NCI-H1694 (cell line): Measurements from ENCODE around the gene CACNA1G.
A peak's percentile ranks its signal among the peaks of the same experiment; 100 is the strongest.

Source experiments
- DNase-seq: peaks from one replicate; lab custom pipeline; 2025; lab: John Stamatoyannopoulos, UW

CACNA1G gene

GRCh38 chr17:50548831-50549230 lies 11.7 kb upstream of the CACNA1G start:
- no peak for DNase-seq

GRCh38 chr17:50549256-50549941 lies 11.1 kb upstream of the CACNA1G start:
- no peak for DNase-seq

- DNase-seq = no peak
These were observed 10.5 kb upstream of the CACNA1G start for GRCh38 chr17:50549969-50550368.

GRCh38 chr17:50550661-50551432 lies 9.7 kb upstream of the CACNA1G start:
- peak; percentile 34 for DNase-seq

GRCh38 chr17:50551433-50551815 lies 9.1 kb upstream of the CACNA1G start:
- no peak for DNase-seq

- DNase-seq = no peak
These were observed 8.6 kb upstream of the CACNA1G start for GRCh38 chr17:50551884-50552283.

GRCh38 chr17:50554201-50554600 lies 6.3 kb upstream of the CACNA1G start:
- DNase-seq = no peak

GRCh38 chr17:50556803-50557202 lies 3.7 kb upstream of the CACNA1G start:
- DNase-seq = no peak

- DNase-seq = no peak
These were observed 2.9 kb upstream of the CACNA1G start for GRCh38 chr17:50557630-50558029.

- DNase-seq = no peak
These were observed 2.4 kb upstream of the CACNA1G start for GRCh38 chr17:50558091-50558490.

GRCh38 chr17:50558581-50558940 lies 2.0 kb upstream of the CACNA1G start:
- DNase-seq = no peak

- DNase-seq = no peak
These were observed 1.4 kb upstream of the CACNA1G start for GRCh38 chr17:50558941-50559614.

GRCh38 chr17:50559674-50560184 lies 786 bp upstream of the CACNA1G start:
- DNase-seq = no peak

GRCh38 chr17:50560931-50561745 lies 623 bp downstream of the CACNA1G start:
- no peak for DNase-seq

- DNase-seq = no peak
These were observed 1.2 kb downstream of the CACNA1G start for GRCh38 chr17:50561746-50562141.

GRCh38 chr17:50562242-50563091 lies 2.0 kb downstream of the CACNA1G start:
- no peak for DNase-seq

GRCh38 chr17:50563092-50563511 lies 2.6 kb downstream of the CACNA1G start:
- no peak for DNase-seq

- DNase-seq = peak; percentile 68
These were observed 4.4 kb downstream of the CACNA1G start for GRCh38 chr17:50564916-50565315.

- peak; percentile 55 for DNase-seq
These were observed 5.2 kb downstream of the CACNA1G start for GRCh38 chr17:50565402-50566350.

GRCh38 chr17:50566886-50567285 lies 6.4 kb downstream of the CACNA1G start:
- no peak for DNase-seq
